ENCODE measurements around the gene FBXO11.

FBXO11 gene

GRCh38 chr2:47778698-47779425, 127.4 kb downstream of the FBXO11 start:
- Histone ChIP-seq H3K27me3 (ENCODE audit: control insufficient read depth, insufficient read depth, low read length) (no peaks in the 10 kb centered on the region), H3K27ac (ENCODE audit: low read length) (no peak overlapping the region), H3K4me3 (ENCODE audit: low read length) (no peak overlapping the region), H3K36me3 (ENCODE audit: control insufficient read depth, low read depth, low read length) (no peaks in the 10 kb centered on the region), H3K9me3 (ENCODE audit: control insufficient read depth, low read depth, low read length) (no peaks in the 10 kb centered on the region), H3K4me1 (ENCODE audit: control insufficient read depth, low read depth, low read length) (peaks cover 3% of the 10 kb centered on the region), H3K9ac (ENCODE audit: low read length) (no peak overlapping the region)

- H3K36me3 ChIP-seq (ENCODE audit: control insufficient read depth, low read depth, low read length), result no peaks in the 10 kb centered on the region
- no peaks in the 10 kb centered on the region for H3K9me3 ChIP-seq (ENCODE audit: control insufficient read depth, low read depth, low read length)
- no peaks in the 10 kb centered on the region for H3K27me3 ChIP-seq (ENCODE audit: control insufficient read depth, insufficient read depth, low read length)
- H3K27ac ChIP-seq (ENCODE audit: low read length), result no peak overlapping the region
- H3K4me1 ChIP-seq (ENCODE audit: control insufficient read depth, low read depth, low read length), result peaks cover 2% of the 10 kb centered on the region
- no peak overlapping the region for H3K4me3 ChIP-seq (ENCODE audit: low read length)
- no peak overlapping the region for H3K9ac ChIP-seq (ENCODE audit: low read length)
These were observed 128.9 kb downstream of the FBXO11 start for GRCh38 chr2:47777277-47777937.

GRCh38 chr2:47774567-47774966, 131.7 kb downstream of the FBXO11 start:
- H3K27ac ChIP-seq (ENCODE audit: low read length), result no peak overlapping the region
- H3K36me3 ChIP-seq (ENCODE audit: control insufficient read depth, low read depth, low read length), result no peaks in the 10 kb centered on the region
- no peak overlapping the region for H3K9ac ChIP-seq (ENCODE audit: low read length)
- no peak overlapping the region for H3K4me3 ChIP-seq (ENCODE audit: low read length)
- H3K27me3 ChIP-seq (ENCODE audit: control insufficient read depth, insufficient read depth, low read length), result no peaks in the 10 kb centered on the region
- no peaks in the 10 kb centered on the region for H3K9me3 ChIP-seq (ENCODE audit: control insufficient read depth, low read depth, low read length)
- no peaks in the 10 kb centered on the region for H3K4me1 ChIP-seq (ENCODE audit: control insufficient read depth, low read depth, low read length)

GRCh38 chr2:47772343-47772742, 134.0 kb downstream of the FBXO11 start:
- Histone ChIP-seq H3K9me3 (ENCODE audit: control insufficient read depth, low read depth, low read length) (no peaks in the 10 kb centered on the region), H3K4me3 (ENCODE audit: low read length) (no peak overlapping the region), H3K27me3 (ENCODE audit: control insufficient read depth, insufficient read depth, low read length) (no peaks in the 10 kb centered on the region), H3K4me1 (ENCODE audit: control insufficient read depth, low read depth, low read length) (no peaks in the 10 kb centered on the region), H3K9ac (ENCODE audit: low read length) (no peak overlapping the region), H3K36me3 (ENCODE audit: control insufficient read depth, low read depth, low read length) (no peaks in the 10 kb centered on the region), H3K27ac (ENCODE audit: low read length) (no peak overlapping the region)

GRCh38 chr2:47771211-47771610, 135.1 kb downstream of the FBXO11 start:
- Histone ChIP-seq H3K36me3 (ENCODE audit: control insufficient read depth, low read depth, low read length) (no peaks in the 10 kb centered on the region), H3K27me3 (ENCODE audit: control insufficient read depth, insufficient read depth, low read length) (no peaks in the 10 kb centered on the region), H3K9ac (ENCODE audit: low read length) (no peak overlapping the region), H3K4me1 (ENCODE audit: control insufficient read depth, low read depth, low read length) (no peaks in the 10 kb centered on the region), H3K27ac (ENCODE audit: low read length) (no peak overlapping the region), H3K4me3 (ENCODE audit: low read length) (no peak overlapping the region), H3K9me3 (ENCODE audit: control insufficient read depth, low read depth, low read length) (no peaks in the 10 kb centered on the region)

- Histone ChIP-seq H3K4me3 (ENCODE audit: low read length) (no peak overlapping the region), H3K27me3 (ENCODE audit: control insufficient read depth, insufficient read depth, low read length) (no peaks in the 10 kb centered on the region), H3K4me1 (ENCODE audit: control insufficient read depth, low read depth, low read length) (no peaks in the 10 kb centered on the region), H3K9me3 (ENCODE audit: control insufficient read depth, low read depth, low read length) (no peaks in the 10 kb centered on the region), H3K9ac (ENCODE audit: low read length) (no peak overlapping the region), H3K27ac (ENCODE audit: low read length) (no peak overlapping the region), H3K36me3 (ENCODE audit: control insufficient read depth, low read depth, low read length) (no peaks in the 10 kb centered on the region)
These were observed 137.0 kb downstream of the FBXO11 start for GRCh38 chr2:47769318-47769717.

GRCh38 chr2:47767880-47768609, 138.3 kb downstream of the FBXO11 start:
- Histone ChIP-seq H3K4me3 (ENCODE audit: low read length) (no peak overlapping the region), H3K9ac (ENCODE audit: low read length) (no peak overlapping the region), H3K4me1 (ENCODE audit: control insufficient read depth, low read depth, low read length) (no peaks in the 10 kb centered on the region), H3K9me3 (ENCODE audit: control insufficient read depth, low read depth, low read length) (no peaks in the 10 kb centered on the region), H3K27ac (ENCODE audit: low read length) (no peak overlapping the region), H3K27me3 (ENCODE audit: control insufficient read depth, insufficient read depth, low read length) (no peaks in the 10 kb centered on the region), H3K36me3 (ENCODE audit: control insufficient read depth, low read depth, low read length) (no peaks in the 10 kb centered on the region)

GRCh38 chr2:47767497-47767844, 138.8 kb downstream of the FBXO11 start:
- Histone ChIP-seq H3K36me3 (ENCODE audit: control insufficient read depth, low read depth, low read length) (no peaks in the 10 kb centered on the region), H3K4me1 (ENCODE audit: control insufficient read depth, low read depth, low read length) (no peaks in the 10 kb centered on the region), H3K4me3 (ENCODE audit: low read length) (no peak overlapping the region), H3K27ac (ENCODE audit: low read length) (no peak overlapping the region), H3K9ac (ENCODE audit: low read length) (no peak overlapping the region), H3K9me3 (ENCODE audit: control insufficient read depth, low read depth, low read length) (no peaks in the 10 kb centered on the region), H3K27me3 (ENCODE audit: control insufficient read depth, insufficient read depth, low read length) (no peaks in the 10 kb centered on the region)

GRCh38 chr2:47751856-47752414, 154.4 kb downstream of the FBXO11 start:
- no peaks in the 10 kb centered on the region for H3K27me3 ChIP-seq (ENCODE audit: control insufficient read depth, insufficient read depth, low read length)
- H3K9ac ChIP-seq (ENCODE audit: low read length), result no peak overlapping the region
- peaks cover 7% of the 10 kb centered on the region for H3K4me1 ChIP-seq (ENCODE audit: control insufficient read depth, low read depth, low read length)
- no peaks in the 10 kb centered on the region for H3K36me3 ChIP-seq (ENCODE audit: control insufficient read depth, low read depth, low read length)
- H3K9me3 ChIP-seq (ENCODE audit: control insufficient read depth, low read depth, low read length), result peaks cover 15% of the 10 kb centered on the region
- no peak overlapping the region for H3K4me3 ChIP-seq (ENCODE audit: low read length)
- H3K27ac ChIP-seq (ENCODE audit: low read length), result no peak overlapping the region

- no peaks in the 10 kb centered on the region for H3K4me1 ChIP-seq (ENCODE audit: control insufficient read depth, low read depth, low read length)
- no peak overlapping the region for H3K4me3 ChIP-seq (ENCODE audit: low read length)
- no peak overlapping the region for H3K9ac ChIP-seq (ENCODE audit: low read length)
- no peaks in the 10 kb centered on the region for H3K27me3 ChIP-seq (ENCODE audit: control insufficient read depth, insufficient read depth, low read length)
- H3K27ac ChIP-seq (ENCODE audit: low read length), result no peak overlapping the region
- H3K9me3 ChIP-seq (ENCODE audit: control insufficient read depth, low read depth, low read length), result peaks cover 15% of the 10 kb centered on the region
- H3K36me3 ChIP-seq (ENCODE audit: control insufficient read depth, low read depth, low read length), result no peaks in the 10 kb centered on the region
These were observed 158.4 kb downstream of the FBXO11 start for GRCh38 chr2:47747878-47748277.

- H3K4me3 ChIP-seq (ENCODE audit: low read length), result no peak overlapping the region
- no peaks in the 10 kb centered on the region for H3K27me3 ChIP-seq (ENCODE audit: control insufficient read depth, insufficient read depth, low read length)
- no peak overlapping the region for H3K27ac ChIP-seq (ENCODE audit: low read length)
- no peak overlapping the region for H3K9ac ChIP-seq (ENCODE audit: low read length)
- peaks cover 14% of the 10 kb centered on the region for H3K4me1 ChIP-seq (ENCODE audit: control insufficient read depth, low read depth, low read length)
- H3K9me3 ChIP-seq (ENCODE audit: control insufficient read depth, low read depth, low read length), result peaks cover 9% of the 10 kb centered on the region
- no peaks in the 10 kb centered on the region for H3K36me3 ChIP-seq (ENCODE audit: control insufficient read depth, low read depth, low read length)
These were observed 162.2 kb downstream of the FBXO11 start for GRCh38 chr2:47744074-47744473.

Measured in iPS-18a (cell line).